K562 (cell line): Measurements from ENCODE around the gene PRDM1. TPM values are rescaled to one million over a fixed set of nuclear protein-coding genes. Genes with fewer than 3 reads are reported as not detected.
A peak's percentile ranks its signal among the peaks of the same experiment; 100 is the strongest.

ENCODE experiments used
- ATAC-seq: fragments of 200-7000 bp; cut with Tn5 transposase; 3 replicates; pipeline ENCODE4 v1.9.1; 2020; ENCODE audit warnings: moderate library complexity
- BruUV-seq: library from RNA; stranded (reverse); fragments of 400-500 nt; replicated peaks from 2 replicates; lab custom pipeline; 2021; lab: Mats Ljungman, UMichigan
- CTCF ChIA-PET: fragments of 300-600 bp; formaldehyde crosslinking; extraction: SDS; loops from one replicate; lab custom pipeline; 2021; ENCODE audit warnings: low intra/inter-chr PET ratio; lab: Yijun Ruan, JAX
- POLR2A ChIA-PET: fragments of 300-600, 350-650 bp; sonication (Branson Sonifier 250); formaldehyde crosslinking; extraction: SDS; loops from one replicate; lab custom pipeline; 2021; ENCODE audit warnings: antibody characterized with exemption, inconsistent platforms; lab: Yijun Ruan, JAX
- DNase-seq, 4 experiments: peaks; one replicate each; pipeline versions ENCODE4 v3.0.0 to v3.0.0-alpha.2; 2011 to 2018; ENCODE audit warnings: low spot score in 3 of 4, mixed read lengths in 3 of 4; ENCODE audit errors: extremely low read depth in 1 of 4
- FAIRE-seq: peaks from 2 replicates; lab custom pipeline; 2011; peaks lifted over from hg19 to GRCh38; lab: Jason Lieb, UNC
- H2AFZ ChIP-seq: 2 replicates; pipeline ENCODE4 v1.6.0; 2011; ENCODE audit warnings: low read depth, low read length, control low read depth, inconsistent platforms
- H3K27ac ChIP-seq: fragments of 200-600 bp; 3 replicates; pipeline ENCODE4 v1.8.0; 2011; ENCODE audit warnings: low read depth, mild to moderate bottlenecking, control low read depth, inconsistent platforms, low read length, moderate library complexity, mixed read lengths; ENCODE audit errors: extremely low read depth
- H3K27me3 ChIP-seq, 2 experiments: fragments of 300-600 bp in 1 of 2; 2 replicates in 1 of 2; 3 replicates in 1 of 2; pipeline versions ENCODE4 v1.6.0 to v1.8.0; 2011; ENCODE audit warnings: inconsistent platforms in 2 of 2, low read length in 2 of 2, mild to moderate bottlenecking in 1 of 2, mixed read lengths in 1 of 2, moderate library complexity in 1 of 2; ENCODE audit not compliant: control insufficient read depth in 2 of 2, insufficient read depth in 2 of 2
- H3K36me3 ChIP-seq: fragments of 300-600 bp; 3 replicates; pipeline ENCODE4 v1.8.0; 2011; ENCODE audit warnings: mild to moderate bottlenecking, low read length, inconsistent platforms; ENCODE audit not compliant: control insufficient read depth, insufficient read depth
- H3K4me1 ChIP-seq, 2 experiments: fragments of 200-600 bp in 1 of 2; replicated peaks in 1 of 2; 2 replicates in 1 of 2; 3 replicates in 1 of 2; pipeline versions ENCODE4 v1.5.1 to v1.8.0; 2011; ENCODE audit warnings: inconsistent platforms in 2 of 2, low read length in 2 of 2, mild to moderate bottlenecking in 1 of 2, mixed read lengths in 1 of 2, moderate library complexity in 1 of 2; ENCODE audit not compliant: control insufficient read depth in 2 of 2, insufficient read depth in 2 of 2
- H3K4me2 ChIP-seq: 2 replicates; pipeline ENCODE4 v1.6.1; 2011; ENCODE audit warnings: low read length, control low read depth, inconsistent platforms, mixed read lengths; ENCODE audit not compliant: insufficient read depth
- H3K4me3 ChIP-seq: fragments of 200-600 bp; sonication (generic), shearing (Covaris generic); 2 replicates; pipeline ENCODE4 v1.5.1; 2016; ENCODE audit warnings: control low read depth, inconsistent platforms
- H3K79me2 ChIP-seq: fragments of 200-600 bp; 3 replicates; pipeline ENCODE4 v1.8.0; 2011; ENCODE audit warnings: low read length, inconsistent platforms; ENCODE audit not compliant: control insufficient read depth, insufficient read depth
- H3K9ac ChIP-seq, 2 experiments: 2 replicates each; pipeline versions ENCODE4 v1.6.0 to v1.6.1; 2011; ENCODE audit warnings: low read depth in 2 of 2, low read length in 2 of 2, control low read depth in 1 of 2, inconsistent platforms in 1 of 2, mild to moderate bottlenecking in 1 of 2, mixed read lengths in 1 of 2; ENCODE audit not compliant: insufficient read depth in 1 of 2
- H3K9me1 ChIP-seq: one replicate; pipeline ENCODE4 v1.6.0; 2011; ENCODE audit warnings: inconsistent platforms, mild to moderate bottlenecking, low read length, moderate library complexity; ENCODE audit not compliant: control insufficient read depth, insufficient read depth
- H3K9me3 ChIP-seq: replicated peaks from 2 replicates; pipeline ENCODE4 v1.5.1; 2011; ENCODE audit warnings: low read depth, low read length, inconsistent platforms; ENCODE audit not compliant: control insufficient read depth, insufficient read depth
- H4K20me1 ChIP-seq: replicated peaks from 2 replicates; pipeline ENCODE4 v1.6.1; 2011; ENCODE audit warnings: low read length, inconsistent platforms, mixed read lengths; ENCODE audit not compliant: control insufficient read depth, insufficient read depth
- NFYB ChIP-seq: IDR thresholded peaks from 2 replicates; pipeline ENCODE4 v1.6.1; 2011; ENCODE audit warnings: mild to moderate bottlenecking, moderate library complexity; ENCODE audit not compliant: insufficient read length; ENCODE audit errors: extremely low read depth
- SREBF2 ChIP-seq: sonication (generic); formaldehyde crosslinking; IDR thresholded peaks from 2 replicates; pipeline ENCODE4 v1.4.0; 2020; ENCODE audit warnings: mild to moderate bottlenecking, missing genetic modification reagents
- ZBTB40 ChIP-seq, 2 experiments: fragments of 450-650 bp in 1 of 2; sonication (generic) in 1 of 2; formaldehyde crosslinking in 1 of 2; IDR thresholded peaks; 2 replicates each; pipeline versions ENCODE4 v1.7.1 to v1.9.0; 2016 to 2022; ENCODE audit warnings: inconsistent platforms in 1 of 2, mild to moderate bottlenecking in 1 of 2, missing genetic modification reagents in 1 of 2
- ZFP36 ChIP-seq: fragments of 150-350 bp; IDR thresholded peaks from 2 replicates; pipeline ENCODE4 v1.6.1; 2018; ENCODE audit warnings: low read length, low read depth; ENCODE audit not compliant: partially characterized antibody
- WGBS: fragments of 100-300 bp; shearing (Covaris generic); methylation state at CpG from one replicate; pipeline ENCODE4 v1.1.6; 2016; ENCODE audit warnings: low coverage, mixed read lengths; ENCODE audit not compliant: insufficient coverage; ENCODE audit errors: missing lambda C conversion rate; 5-methylcytosine and 5-hydroxymethylcytosine counted together
- in situ Hi-C: fragments of 300-500 bp; cut with MboI; formaldehyde crosslinking; loops from 4 replicates; pipeline ENCODE4 v1.15.0; 2018; ENCODE audit warnings: inconsistent platforms, mixed read lengths
- intact Hi-C: fragments of 100-400 bp; cut with micrococcal nuclease; formaldehyde crosslinking; loops from 2 replicates; pipeline ENCODE4 v1.14.2; 2022
- polyA plus RNA-seq, 8 experiments: library from polyadenylated mRNA; depleted of rRNA in 4 of 8; stranded (reverse) in 5 of 8; unstranded in 3 of 8; fragments of >200 nt; fragmentation: Nextera tagmentation in 2 of 8; fragmentation: Illumina TruSeq in 1 of 8; extraction: Ambion mirVana in 2 of 8; extraction: Trizol in 1 of 8; gene quantifications; 2 replicates each; pipeline versions ENCODE4 v1.2.1 to v1.2.3, GENCODE V29; 2011 to 2014; ENCODE audit warnings: inconsistent platforms in 1 of 8, missing spikeins in 1 of 8
- total RNA-seq, 7 experiments: library from RNA; depleted of rRNA in 6 of 7; stranded (reverse); fragments of >200 nt in 6 of 7; fragmentation: Illumina TruSeq in 2 of 7; extraction: Trizol in 2 of 7; gene quantifications; 2 replicates each; pipeline versions ENCODE4 v1.2.1 to v1.2.3, GENCODE V29; 2011 to 2021; ENCODE audit warnings: low replicate concordance in 1 of 7

The PRDM1 gene
- total and polyA plus RNA-seq, 9 of the 15 experiments (the other 6 are each of a cell fraction or from before 2014, with no cell fraction given) = 0.09 to 0.89 (median 0.27) TPM

- TF ChIP-seq NFYB (peak; percentile 52), SREBF2 (CRISPR knock-in tag) (no peak)
- H3K79me2 ChIP-seq = no peaks in the 10 kb centered on the region
- no peaks in the 10 kb centered on the region for H3K9me3 ChIP-seq
- H4K20me1 ChIP-seq = no peaks in the 10 kb centered on the region
- ChIA-PET CTCF (no interaction called here), POLR2A (interaction anchor here (0.7 to 1.4 kb wide), 4 partner anchors 9 to 21 kb away, joined by 3 to 5 read pairs (median 4); no protein-coding TSS in a partner anchor)
- H3K27me3 ChIP-seq = no peaks in the 10 kb centered on the region
- FAIRE-seq (no peak), ATAC-seq (peak; percentile 66), DNase-seq (peak in 3 of 4 experiments; percentile 47 to 59 (median 55))
- WGBS = 82% methylated on average over 8 of the region's 8 CpGs
- BruUV-seq = no TSS peak
- no peak overlapping the region for H3K4me3 ChIP-seq
- in situ Hi-C loops = no loop called here
- H3K4me2 ChIP-seq = no peak overlapping the region
- intact Hi-C loops = no loop called here
- no peak overlapping the region for H2AFZ ChIP-seq
- H3K9me1 ChIP-seq = no peaks in the 10 kb centered on the region
- H3K9ac ChIP-seq = no peak overlapping the region
- H3K27ac ChIP-seq = no peak overlapping the region
- H3K36me3 ChIP-seq = no peaks in the 10 kb centered on the region
- H3K4me1 ChIP-seq = peaks cover 0 to 9% of the 10 kb centered on the region in 2 experiments; a peak in 2 of 5 replicates
Measured at GRCh38 chr6:106154326-106154725, 68.2 kb downstream of the PRDM1 start.

DNA sequence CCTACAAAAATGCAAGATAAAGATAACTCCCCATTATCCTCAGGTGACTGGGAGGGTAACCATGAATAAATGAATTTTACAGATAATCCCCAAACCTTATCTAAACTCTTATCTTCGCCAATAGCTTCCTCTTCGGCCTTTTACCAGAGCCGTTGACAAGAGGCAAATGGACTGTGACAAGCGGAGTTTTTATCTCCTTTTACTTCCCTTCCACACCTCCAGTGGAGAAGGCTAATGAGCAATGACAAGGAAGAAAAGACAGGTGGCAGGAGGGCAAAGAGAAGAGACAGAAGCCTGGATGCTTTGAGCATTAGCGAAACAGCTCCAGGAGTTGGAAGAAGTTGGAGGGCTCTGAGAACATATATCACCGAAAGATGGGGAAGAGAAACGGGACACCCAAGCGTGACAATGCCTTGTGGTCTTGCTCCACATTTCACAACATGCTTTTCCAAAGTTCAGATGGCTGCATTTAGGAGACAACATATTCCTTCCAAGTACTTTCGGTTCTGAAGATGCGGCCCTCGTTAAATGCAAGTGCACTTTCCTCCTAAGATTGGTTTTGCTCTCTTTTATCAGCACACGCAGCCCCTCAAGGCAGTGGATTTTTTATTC is 69.2 kb downstream of the PRDM1 start:
- Histone ChIP-seq H3K79me2 (no peaks in the 10 kb centered on the region), H3K9me1 (no peaks in the 10 kb centered on the region), H4K20me1 (no peaks in the 10 kb centered on the region), H2AFZ (peak overlapping the region; percentile 46; the same call in 1 of the 2 replicates), H3K4me2 (peak overlapping the region; percentile 57), H3K9ac (no peak overlapping the region), H3K4me1 (peaks cover 0 to 9% of the 10 kb centered on the region in 2 experiments; a peak in 2 of 5 replicates), H3K36me3 (no peaks in the 10 kb centered on the region), H3K27me3 (no peaks in the 10 kb centered on the region), H3K4me3 (no peak overlapping the region), H3K9me3 (no peaks in the 10 kb centered on the region), H3K27ac (no peak overlapping the region)
- 10% methylated on average over 12 of the region's 12 CpGs for WGBS
- FAIRE-seq (peak; percentile 93), DNase-seq (peak in 2 of 4 experiments; percentile 31 to 59), ATAC-seq (peak; percentile 83)
- BruUV-seq = no TSS peak
- ChIA-PET CTCF (interaction anchor here (1.1 kb wide), 1 partner anchor 68 kb away, joined by 3 read pairs; no protein-coding TSS in a partner anchor), POLR2A (interaction anchor here (0.9 to 1.4 kb wide), 4 partner anchors 8 to 17 kb away, joined by 3 to 5 read pairs (median 4); no protein-coding TSS in a partner anchor)
- intact Hi-C loops (no loop called here), in situ Hi-C loops (no loop called here)
- no peak for TF ChIP-seq ZBTB40 (IDR thresholded peaks at IDR 0.05)
- TF ChIP-seq ZBTB40 (CRISPR knock-in tag; IDR thresholded peaks at IDR 0.05) = no peak
- TF ChIP-seq ZFP36 = no peak
